Gastrocnemius medialis (tissue), 4 donors: ENCODE results near the gene TEAD4.

Source experiments
- CTCF ChIP-seq, 5 experiments: fragments of 450-650 bp in 3 of 5; fragments of 200-600 bp in 2 of 5; sonication (generic) in 2 of 5; IDR thresholded peaks in 4 of 5; conservative IDR thresholded peaks in 1 of 5; 1 replicate in 4 of 5; 2 replicates in 1 of 5; pipeline ENCODE4 v1.5.1; 2016 to 2019; ENCODE audit warnings: antibody characterized with exemption in 5 of 5, mild to moderate bottlenecking in 3 of 5, moderate library complexity in 3 of 5
- POLR2A ChIP-seq, 2 donors: fragments of 450-650 bp; IDR thresholded peaks; one replicate each; pipeline ENCODE4 v1.6.1; 2017; ENCODE audit warnings: antibody characterized with exemption in 2 of 2, mild to moderate bottlenecking in 2 of 2, moderate library complexity in 2 of 2

DNA sequence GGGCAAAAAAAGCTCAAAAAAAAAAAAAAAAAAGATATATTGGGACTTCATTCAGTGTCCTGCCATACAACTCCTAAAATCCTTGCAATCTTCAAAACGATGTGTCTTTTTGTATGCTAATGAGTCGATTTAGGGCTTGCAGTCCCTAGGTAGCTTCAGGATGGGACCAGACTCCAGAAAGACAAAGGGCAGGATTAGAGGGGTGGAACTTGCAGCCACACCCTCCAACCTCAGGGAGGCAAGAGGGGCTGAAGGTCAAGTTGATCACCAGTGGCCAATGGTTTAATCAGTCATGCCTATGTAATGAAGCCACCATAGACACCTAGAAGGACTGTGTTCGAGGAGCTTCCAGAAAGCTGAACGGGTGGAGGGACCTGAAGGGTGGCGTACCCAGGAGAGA is 29.3 kb downstream of the TEAD4 start:
- TF ChIP-seq CTCF (IDR thresholded peaks at IDR 0.05 in 4 of 5, conservative IDR thresholded peaks at IDR 0.05 in 1 of 5) (no peak), POLR2A (IDR thresholded peaks at IDR 0.05) (no peak)
